GM21381 (cell line): ENCODE data around the gene TP63.

Experiments used
- ATAC-seq: cut with Tn5 transposase; IDR thresholded peaks from one replicate; pipeline ENCODE4 v1.9.1; 2021; ENCODE audit warnings: mild to moderate bottlenecking, moderate library complexity; ENCODE audit not compliant: unreplicated experiment

Gene TP63

GRCh38 chr3:189806171-189806951 lies 175.2 kb downstream of the TP63 start:
- no peak for ATAC-seq

GRCh38 chr3:189808246-189809007 lies 177.2 kb downstream of the TP63 start:
- ATAC-seq: no peak

GRCh38 chr3:189809583-189809982 lies 178.4 kb downstream of the TP63 start:
- no peak for ATAC-seq

- no peak for ATAC-seq
These were observed 181.7 kb downstream of the TP63 start for GRCh38 chr3:189812806-189813465.

- ATAC-seq: no peak
These were observed 182.6 kb downstream of the TP63 start for GRCh38 chr3:189813647-189814240.

GRCh38 chr3:189820365-189820720 lies 189.2 kb downstream of the TP63 start:
- peak; percentile 79 for ATAC-seq

GRCh38 chr3:189821262-189821661 lies 190.1 kb downstream of the TP63 start:
- no peak for ATAC-seq

GRCh38 chr3:189822726-189823125 lies 191.5 kb downstream of the TP63 start:
- ATAC-seq: no peak

- no peak for ATAC-seq
These were observed 193.6 kb downstream of the TP63 start for GRCh38 chr3:189824629-189825312.

- no peak for ATAC-seq
These were observed 195.4 kb downstream of the TP63 start for GRCh38 chr3:189826566-189826965.

- no peak for ATAC-seq
These were observed 195.9 kb downstream of the TP63 start for GRCh38 chr3:189827108-189827507.

GRCh38 chr3:189830401-189830800 lies 199.2 kb downstream of the TP63 start:
- ATAC-seq: no peak

GRCh38 chr3:189833266-189833665 lies 202.1 kb downstream of the TP63 start:
- no peak for ATAC-seq

GRCh38 chr3:189833996-189834395 lies 202.8 kb downstream of the TP63 start:
- ATAC-seq: no peak

GRCh38 chr3:189834462-189834861 lies 203.3 kb downstream of the TP63 start:
- ATAC-seq: no peak

- ATAC-seq: no peak
These were observed 205.6 kb downstream of the TP63 start for GRCh38 chr3:189836795-189837194.

GRCh38 chr3:189838291-189838690 lies 207.1 kb downstream of the TP63 start:
- ATAC-seq: no peak

- ATAC-seq: no peak
These were observed 208.4 kb downstream of the TP63 start for GRCh38 chr3:189839576-189839975.

GRCh38 chr3:189841473-189842205 lies 210.4 kb downstream of the TP63 start:
- ATAC-seq: no peak
